Osteocyte (in vitro differentiated cells): ENCODE data around the gene CYP27A1. TPM values are rescaled to one million over a fixed set of nuclear protein-coding genes. Genes with fewer than 3 reads are reported as not detected.

ENCODE experiments used
- DNase-seq: peaks from one replicate; pipeline ENCODE4 v3.0.0; 2021; ENCODE audit warnings: mixed read lengths; ENCODE audit not compliant: unreplicated experiment; ENCODE audit errors: extremely low spot score
- H3K27ac Mint-ChIP-seq: one replicate; pipeline ENCODE4 v1.8.0; 2021; ENCODE audit warnings: mild to moderate bottlenecking, mixed read lengths; ENCODE audit not compliant: unreplicated experiment
- H3K27me3 Mint-ChIP-seq: one replicate; pipeline ENCODE4 v1.8.0; 2021; ENCODE audit warnings: mixed read lengths; ENCODE audit not compliant: unreplicated experiment
- H3K36me3 Mint-ChIP-seq: one replicate; pipeline ENCODE4 v1.8.0; 2021; ENCODE audit warnings: mixed read lengths; ENCODE audit not compliant: unreplicated experiment
- H3K4me1 Mint-ChIP-seq: one replicate; pipeline ENCODE4 v1.8.0; 2021; ENCODE audit warnings: mixed read lengths; ENCODE audit not compliant: unreplicated experiment
- H3K4me3 Mint-ChIP-seq: one replicate; pipeline ENCODE4 v1.8.0; 2021; ENCODE audit warnings: mild to moderate bottlenecking, moderate library complexity, mixed read lengths; ENCODE audit not compliant: unreplicated experiment
- H3K9me3 Mint-ChIP-seq: one replicate; pipeline ENCODE4 v1.8.0; 2021; ENCODE audit warnings: mixed read lengths; ENCODE audit not compliant: unreplicated experiment
- total RNA-seq: library from RNA; stranded (reverse); gene quantifications from 2 replicates; pipeline ENCODE4 v1.2.1, GENCODE V29; 2021
- TF ChIP-seq, protein P1 (sequence below): fragments of 200-600 bp; sonication (generic); IDR thresholded peaks from 2 replicates; pipeline ENCODE4 v1.5.0; 2021; ENCODE audit warnings: antibody characterized with exemption, mild to moderate bottlenecking, moderate library complexity

The CYP27A1 gene
- total RNA-seq, 1 donor from 2014 or later: 3.2 TPM

DNA sequence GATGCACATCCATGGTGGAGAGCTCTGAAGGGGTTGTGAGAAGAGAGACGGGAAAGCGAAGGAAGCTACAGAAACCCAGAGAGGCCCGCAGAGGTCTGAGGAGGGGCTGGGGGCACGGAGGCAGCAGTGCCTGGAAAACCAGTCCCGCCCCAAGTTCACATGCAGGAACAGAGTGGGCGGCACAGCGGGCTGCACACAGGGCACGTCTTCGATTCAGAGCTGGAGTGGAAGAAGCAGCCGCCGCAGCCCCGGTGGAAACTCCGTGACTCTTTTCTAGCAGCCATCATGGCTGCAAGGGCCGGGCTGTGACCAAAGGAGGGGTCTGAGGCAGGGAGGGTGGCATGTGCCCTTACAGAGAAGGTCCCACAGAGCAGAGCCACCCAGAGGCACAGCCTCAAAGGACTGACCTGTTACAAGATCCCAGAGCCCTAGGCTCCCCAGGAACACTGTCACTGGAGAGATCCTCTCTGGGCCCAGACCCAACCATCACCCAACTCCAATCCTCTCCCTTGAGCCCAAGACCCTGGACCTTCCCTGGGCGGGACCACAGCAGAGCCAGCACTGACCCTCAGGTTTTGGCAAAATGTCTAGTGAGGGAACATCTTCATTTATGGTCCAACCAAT lies 38.9 kb downstream of the CYP27A1 start:
- Mint-ChIP-seq H3K27me3 (peaks cover 23% of the 10 kb centered on the region), H3K9me3 (no peaks in the 10 kb centered on the region), H3K4me1 (no peaks in the 10 kb centered on the region), H3K4me3 (no peak overlapping the region), H3K36me3 (peaks cover 9% of the 10 kb centered on the region), H3K27ac (no peak overlapping the region)
- TF ChIP-seq, protein P1, sequence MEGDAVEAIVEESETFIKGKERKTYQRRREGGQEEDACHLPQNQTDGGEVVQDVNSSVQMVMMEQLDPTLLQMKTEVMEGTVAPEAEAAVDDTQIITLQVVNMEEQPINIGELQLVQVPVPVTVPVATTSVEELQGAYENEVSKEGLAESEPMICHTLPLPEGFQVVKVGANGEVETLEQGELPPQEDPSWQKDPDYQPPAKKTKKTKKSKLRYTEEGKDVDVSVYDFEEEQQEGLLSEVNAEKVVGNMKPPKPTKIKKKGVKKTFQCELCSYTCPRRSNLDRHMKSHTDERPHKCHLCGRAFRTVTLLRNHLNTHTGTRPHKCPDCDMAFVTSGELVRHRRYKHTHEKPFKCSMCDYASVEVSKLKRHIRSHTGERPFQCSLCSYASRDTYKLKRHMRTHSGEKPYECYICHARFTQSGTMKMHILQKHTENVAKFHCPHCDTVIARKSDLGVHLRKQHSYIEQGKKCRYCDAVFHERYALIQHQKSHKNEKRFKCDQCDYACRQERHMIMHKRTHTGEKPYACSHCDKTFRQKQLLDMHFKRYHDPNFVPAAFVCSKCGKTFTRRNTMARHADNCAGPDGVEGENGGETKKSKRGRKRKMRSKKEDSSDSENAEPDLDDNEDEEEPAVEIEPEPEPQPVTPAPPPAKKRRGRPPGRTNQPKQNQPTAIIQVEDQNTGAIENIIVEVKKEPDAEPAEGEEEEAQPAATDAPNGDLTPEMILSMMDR: no peak
- peak; percentile 72 for DNase-seq

DNA sequence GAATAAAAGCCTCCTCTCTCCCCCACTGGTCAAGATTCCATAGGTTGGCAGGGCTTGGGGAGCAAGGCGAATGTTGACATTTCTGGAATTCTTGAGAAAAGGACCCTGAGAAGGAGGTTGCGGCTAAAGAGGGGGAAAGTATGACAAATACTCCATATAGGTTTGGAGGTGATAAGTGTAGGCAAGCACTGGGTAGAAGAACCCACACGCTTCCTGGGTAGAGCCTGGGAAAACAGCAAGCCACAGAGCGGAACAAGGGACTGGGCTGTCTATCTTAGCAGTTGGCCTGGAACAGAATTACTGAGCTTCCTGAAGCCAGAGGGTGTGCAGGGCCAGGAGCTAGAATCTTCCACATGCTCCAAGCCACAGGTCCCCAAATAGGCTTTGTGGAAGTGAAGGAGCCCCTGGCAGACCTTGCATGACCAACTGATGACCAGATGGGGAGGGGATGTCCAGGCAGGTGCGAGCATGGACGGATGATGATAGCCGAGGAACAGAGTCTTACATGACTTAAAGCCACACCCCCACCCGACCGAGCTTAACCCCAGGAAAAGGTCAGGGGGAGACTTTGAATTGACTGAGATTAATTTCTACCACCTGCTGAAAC lies 39.8 kb downstream of the CYP27A1 start:
- peaks cover 26% of the 10 kb centered on the region for H3K27me3 Mint-ChIP-seq
- DNase-seq: peak; percentile 46
- no peaks in the 10 kb centered on the region for H3K4me1 Mint-ChIP-seq
- no peak overlapping the region for H3K27ac Mint-ChIP-seq
- TF ChIP-seq, protein P1: no peak
- no peak overlapping the region for H3K4me3 Mint-ChIP-seq
- peaks cover 6% of the 10 kb centered on the region for H3K36me3 Mint-ChIP-seq
- no peaks in the 10 kb centered on the region for H3K9me3 Mint-ChIP-seq

DNA sequence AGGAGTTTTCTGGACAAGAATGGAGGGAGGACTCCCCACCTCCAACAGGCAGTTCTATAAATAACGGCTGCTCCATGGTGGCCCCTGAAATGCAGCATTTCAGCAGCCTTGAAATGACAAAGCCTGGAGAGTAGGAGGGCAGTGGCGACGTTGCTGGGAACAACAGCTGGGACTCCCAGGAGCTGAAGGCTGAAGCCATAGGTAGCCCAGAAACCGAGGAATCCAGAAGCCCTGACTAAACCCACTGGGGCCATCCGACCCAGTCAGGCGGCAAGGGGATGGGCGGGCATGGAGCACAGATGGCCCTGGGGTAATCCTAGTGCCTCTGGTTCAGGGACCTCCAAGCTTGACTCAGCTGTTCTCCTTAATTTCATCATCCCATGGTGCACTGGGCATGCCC lies 40.7 kb downstream of the CYP27A1 start:
- DNase-seq: peak; percentile 68
- Mint-ChIP-seq H3K4me3 (no peak overlapping the region), H3K36me3 (peaks cover 6% of the 10 kb centered on the region), H3K9me3 (no peaks in the 10 kb centered on the region), H3K4me1 (no peaks in the 10 kb centered on the region), H3K27ac (no peak overlapping the region), H3K27me3 (peaks cover 32% of the 10 kb centered on the region)
- TF ChIP-seq, protein P1: no peak

DNA sequence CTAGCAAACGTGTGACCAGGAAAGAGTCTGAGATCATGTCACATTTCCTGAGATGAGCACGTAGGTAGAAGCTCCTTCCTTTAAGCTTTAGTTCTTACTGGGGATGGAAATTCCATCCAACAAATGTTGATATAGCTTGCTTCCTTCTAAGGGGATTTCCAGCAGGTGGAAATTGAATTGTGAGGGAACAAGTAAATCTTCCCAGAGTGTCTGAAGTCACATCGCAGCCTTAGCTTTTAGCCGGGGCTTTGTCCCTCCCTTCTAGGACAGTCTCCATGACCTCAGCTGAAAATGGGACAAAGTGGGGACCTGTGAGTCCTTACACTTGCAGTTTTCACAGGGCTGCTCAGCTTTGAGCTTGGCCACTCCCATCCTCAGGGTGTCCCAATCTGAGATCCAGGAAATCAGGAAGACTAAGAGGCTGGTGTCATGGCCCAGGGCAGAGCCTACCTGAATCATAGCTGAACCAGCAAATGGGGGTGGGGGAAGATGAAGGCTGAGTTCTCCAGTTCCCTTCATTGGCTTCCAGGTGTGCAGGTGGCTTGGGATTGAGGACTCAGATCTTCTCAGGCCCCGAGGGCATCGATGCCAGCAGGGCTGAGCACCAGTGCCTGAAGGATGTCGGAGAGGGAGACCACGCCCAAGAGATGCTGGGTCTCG lies 41.4 kb downstream of the CYP27A1 start:
- peaks cover 33% of the 10 kb centered on the region for H3K27me3 Mint-ChIP-seq
- no peaks in the 10 kb centered on the region for H3K9me3 Mint-ChIP-seq
- no peak overlapping the region for H3K27ac Mint-ChIP-seq
- H3K4me3 Mint-ChIP-seq: no peak overlapping the region
- peaks cover 4% of the 10 kb centered on the region for H3K36me3 Mint-ChIP-seq
- no peaks in the 10 kb centered on the region for H3K4me1 Mint-ChIP-seq
- DNase-seq: peak; percentile 66
- TF ChIP-seq, protein P1: no peak

DNA sequence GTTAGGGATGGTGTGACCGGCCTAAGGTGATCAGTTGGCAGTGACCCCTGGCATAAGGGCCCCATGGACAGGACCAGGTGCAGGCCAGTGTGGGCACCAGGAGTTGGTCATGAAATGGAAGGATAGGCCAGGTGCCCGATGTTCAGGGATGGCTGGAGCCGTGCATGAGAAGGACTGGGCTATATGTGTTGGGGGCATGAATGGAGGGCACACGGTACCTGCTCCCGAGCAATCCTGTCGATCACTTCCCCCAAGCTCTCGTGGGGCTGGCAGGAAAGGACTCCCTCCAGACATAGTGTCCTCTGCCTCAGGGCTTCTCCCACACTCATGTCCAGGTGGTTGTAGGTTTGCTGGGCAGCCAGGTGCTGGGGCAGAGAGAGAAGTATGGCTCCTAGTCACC lies 42.1 kb downstream of the CYP27A1 start:
- no peaks in the 10 kb centered on the region for H3K9me3 Mint-ChIP-seq
- H3K27ac Mint-ChIP-seq: no peak overlapping the region
- H3K36me3 Mint-ChIP-seq: no peaks in the 10 kb centered on the region
- no peak overlapping the region for H3K4me3 Mint-ChIP-seq
- TF ChIP-seq, protein P1: no peak
- peaks cover 33% of the 10 kb centered on the region for H3K27me3 Mint-ChIP-seq
- peak; percentile 66 for DNase-seq
- H3K4me1 Mint-ChIP-seq: no peaks in the 10 kb centered on the region
